Muscle of leg (tissue), 11 donors: Measurements from ENCODE around the gene NDUFAB1. TPM values are rescaled to one million over a fixed set of nuclear protein-coding genes. Genes with fewer than 3 reads are reported as not detected.
"Not testable (repeated sequence)": the region's sequence is repeated elsewhere in the genome, so short reads cannot be mapped to it uniquely, and the experiment has no call there.

Experiments
- DNase-seq: peaks from one replicate; pipeline ENCODE4 v3.0.0; 2013
- H3K27ac ChIP-seq: one replicate; pipeline ENCODE4 v1.5.1; 2013; ENCODE audit warnings: mild to moderate bottlenecking, low read length, control low read depth
- H3K27me3 ChIP-seq: one replicate; pipeline ENCODE4 v1.6.1; 2013; ENCODE audit warnings: low read length; ENCODE audit not compliant: control insufficient read depth, insufficient read depth
- H3K36me3 ChIP-seq: one replicate; pipeline ENCODE4 v1.6.1; 2013; ENCODE audit warnings: low read length; ENCODE audit not compliant: control insufficient read depth, insufficient read depth
- H3K4me1 ChIP-seq: one replicate; pipeline ENCODE4 v1.6.1; 2013; ENCODE audit warnings: low read length; ENCODE audit not compliant: control insufficient read depth, insufficient read depth
- H3K4me3 ChIP-seq: one replicate; pipeline ENCODE4 v1.5.1; 2013; ENCODE audit warnings: low read length, control low read depth
- H3K9me3 ChIP-seq: replicated peaks from 2 replicates; pipeline ENCODE4 v1.6.1; 2013; ENCODE audit warnings: low read depth, low read length; ENCODE audit not compliant: control insufficient read depth
- WGBS: methylation state at CpG from one replicate; pipeline ENCODE4 v1.1.5; 2013; ENCODE audit warnings: missing lambda C conversion rate; ENCODE audit not compliant: insufficient coverage; 5-methylcytosine and 5-hydroxymethylcytosine counted together
- polyA plus RNA-seq, 8 donors: library from polyadenylated mRNA; unstranded; fragments of 120-200 nt; gene quantifications; one replicate each; pipeline versions ENCODE4 v1.2.1 to v1.2.3, GENCODE V29; 2013; ENCODE audit warnings: inconsistent platforms in 1 of 8, low replicate concordance in 1 of 8; ENCODE audit not compliant: insufficient read length in 8 of 8, insufficient read depth in 1 of 8
- total RNA-seq: library from RNA; stranded (reverse); fragments of 120-200 nt; gene quantifications from one replicate; pipeline ENCODE4 v1.2.4, GENCODE V29; 2013

The NDUFAB1 gene
- total and polyA plus RNA-seq, 9 donors = 85.5 to 132 (median 98.0) TPM

DNA sequence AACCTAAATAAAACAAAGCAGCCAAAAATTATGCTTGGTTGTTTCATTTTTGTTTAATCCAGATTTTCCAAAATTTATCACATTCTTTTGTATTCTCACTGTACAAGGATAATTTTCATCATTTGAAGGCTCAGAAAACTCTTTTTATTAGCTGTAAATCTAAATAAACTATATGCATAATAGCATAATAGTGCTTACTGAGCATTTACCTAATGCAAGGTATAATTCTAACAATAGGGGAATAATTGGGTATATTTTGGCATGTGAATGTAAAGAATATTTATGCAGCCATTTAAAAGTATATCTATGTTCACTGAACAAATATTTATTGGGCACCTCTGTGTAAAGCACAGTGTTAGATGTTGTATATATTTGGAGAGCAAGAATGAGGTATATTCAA, 28.0 kb upstream of the NDUFAB1 start:
- peaks cover 43% of the 10 kb centered on the region for H3K36me3 ChIP-seq
- H3K27me3 ChIP-seq = no peaks in the 10 kb centered on the region

DNA sequence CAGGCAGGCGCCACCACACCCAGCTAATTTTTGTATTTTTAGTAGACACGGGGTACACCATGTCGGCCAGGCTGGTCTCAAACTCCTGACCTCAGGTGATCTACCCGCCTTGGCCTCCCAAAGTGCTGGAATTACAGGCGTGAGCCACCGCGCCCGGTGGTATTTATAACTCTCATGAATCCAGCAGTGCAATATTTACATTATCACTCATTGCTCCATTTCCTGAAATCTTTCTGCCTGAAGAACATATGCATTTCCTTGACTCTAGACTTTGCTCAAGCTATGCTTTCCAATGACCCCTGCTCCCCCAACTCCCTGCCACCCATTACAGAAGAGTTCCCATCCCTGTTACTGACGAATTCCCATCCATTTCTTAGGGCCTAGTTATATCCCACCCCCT, 19.7 kb upstream of the NDUFAB1 start:
- 97% methylated on average over 9 of the region's 9 CpGs for WGBS
- H3K36me3 ChIP-seq = peaks cover 23% of the 10 kb centered on the region
- no peaks in the 10 kb centered on the region for H3K9me3 ChIP-seq

More for the DNA sequence above, 28.0 kb upstream of the NDUFAB1 start:
- H3K4me3 ChIP-seq = no peak overlapping the region
- no peak overlapping the region for H3K27ac ChIP-seq
- H3K4me1 ChIP-seq = no peaks in the 10 kb centered on the region
- no peak for DNase-seq
- no peaks in the 10 kb centered on the region for H3K9me3 ChIP-seq

DNA sequence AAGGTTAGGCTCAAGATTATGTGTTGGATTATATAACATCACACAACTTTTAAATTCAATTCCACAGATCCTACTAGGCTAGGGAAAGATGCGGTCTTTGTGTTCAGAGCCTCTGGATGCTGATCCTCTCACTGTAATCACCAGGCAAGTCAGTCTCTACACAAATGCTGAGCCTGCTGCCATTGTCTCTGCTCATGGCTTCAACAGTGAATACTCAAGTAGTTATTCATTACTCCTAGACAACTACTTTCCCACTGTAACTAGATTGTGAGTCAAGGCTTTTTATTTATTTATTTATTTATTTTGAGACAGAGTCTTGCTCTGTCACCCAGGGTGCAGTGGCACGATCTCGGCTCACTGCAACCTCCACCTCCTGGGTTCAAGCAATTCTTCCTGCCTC, 15.8 kb upstream of the NDUFAB1 start:
- no peak for DNase-seq
- Histone ChIP-seq H3K27ac (no peak overlapping the region), H3K9me3 (no peaks in the 10 kb centered on the region), H3K27me3 (no peaks in the 10 kb centered on the region), H3K36me3 (peaks cover 17% of the 10 kb centered on the region), H3K4me1 (no peaks in the 10 kb centered on the region), H3K4me3 (no peak overlapping the region)
- WGBS = 100% methylated on average over 1 of the region's 3 CpGs

More for the DNA sequence above, 19.7 kb upstream of the NDUFAB1 start:
- no peaks in the 10 kb centered on the region for H3K4me1 ChIP-seq
- no peaks in the 10 kb centered on the region for H3K27me3 ChIP-seq
- no peak overlapping the region for H3K27ac ChIP-seq
- H3K4me3 ChIP-seq = no peak overlapping the region
- no peak for DNase-seq

DNA sequence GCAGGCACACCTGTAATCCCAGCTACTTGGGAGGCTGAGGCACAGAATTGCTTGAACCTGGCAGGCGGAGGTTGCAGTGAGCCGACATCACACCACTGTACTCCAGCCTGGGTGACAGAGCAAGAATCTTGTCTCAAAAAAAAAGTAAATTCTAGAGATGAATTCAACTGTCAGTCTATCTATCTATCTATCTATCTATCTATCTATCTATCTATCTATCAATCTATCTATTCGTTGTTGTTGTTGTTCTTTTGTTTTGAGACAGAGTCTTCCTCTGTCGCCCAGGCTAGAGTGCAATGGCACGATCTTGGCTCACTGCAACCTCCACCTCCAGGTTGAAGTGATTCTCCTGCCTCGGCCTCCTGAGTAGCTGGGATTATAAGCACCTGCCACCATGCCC, 14.8 kb upstream of the NDUFAB1 start:
- H3K9me3 ChIP-seq, H3K4me1 ChIP-seq, H3K4me3 ChIP-seq, DNase-seq, H3K27me3 ChIP-seq, H3K27ac ChIP-seq: not testable (repeated sequence)
- peaks cover 15% of the 10 kb centered on the region for H3K36me3 ChIP-seq
- WGBS = 100% methylated on average over 1 of the region's 6 CpGs

DNA sequence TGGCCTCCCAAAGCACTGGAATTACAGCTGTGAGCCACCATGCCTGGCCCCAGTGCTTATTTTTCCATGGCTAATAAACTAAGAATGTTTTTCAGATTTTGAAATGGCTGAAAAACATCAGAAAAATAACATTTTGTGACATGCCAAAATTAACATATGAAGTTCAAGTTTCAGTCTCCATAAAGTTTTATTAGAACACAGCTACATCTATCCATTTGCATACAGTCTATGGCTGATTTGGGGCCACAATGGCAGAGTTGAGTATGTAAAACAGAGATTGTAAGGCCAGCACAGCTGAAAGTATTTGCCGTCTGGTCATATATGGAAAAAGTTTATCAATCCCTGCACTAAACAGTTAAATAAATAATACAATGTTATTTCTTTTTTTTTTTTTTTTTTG, 13.8 kb upstream of the NDUFAB1 start:
- Histone ChIP-seq H3K4me1 (no peaks in the 10 kb centered on the region), H3K27ac (no peak overlapping the region), H3K4me3 (no peak overlapping the region), H3K36me3 (peaks cover 13% of the 10 kb centered on the region), H3K27me3 (no peaks in the 10 kb centered on the region), H3K9me3 (no peaks in the 10 kb centered on the region)
- WGBS = no CpG with 5 or more reads among the region's 1 CpG
- no peak for DNase-seq

DNA sequence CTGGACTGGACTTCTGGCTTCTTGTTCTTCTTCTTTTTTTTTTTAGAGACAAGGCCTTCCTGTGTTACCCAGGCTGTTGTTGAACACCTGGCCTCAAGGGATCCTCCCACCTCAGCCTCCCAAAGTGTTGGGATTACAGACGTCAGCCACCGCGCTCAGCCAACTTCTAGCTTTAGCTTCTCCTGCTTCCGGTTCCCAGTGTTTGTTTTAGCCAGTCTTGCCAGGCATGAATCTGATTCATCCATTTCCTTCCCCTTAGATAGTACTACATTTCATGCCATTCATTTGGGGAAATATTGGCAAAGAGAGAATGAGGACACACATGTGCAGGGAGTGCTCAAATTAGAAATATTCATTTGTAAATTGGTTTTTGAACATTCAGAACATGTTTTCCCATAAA, 12.1 kb upstream of the NDUFAB1 start:
- H3K36me3 ChIP-seq = peaks cover 21% of the 10 kb centered on the region
- H3K4me3 ChIP-seq = no peak overlapping the region
- 60% methylated on average over 1 of the region's 4 CpGs for WGBS
- H3K27ac ChIP-seq = no peak overlapping the region
- H3K27me3 ChIP-seq = no peaks in the 10 kb centered on the region
- H3K9me3 ChIP-seq = no peaks in the 10 kb centered on the region
- H3K4me1 ChIP-seq = no peaks in the 10 kb centered on the region
- DNase-seq = no peak

DNA sequence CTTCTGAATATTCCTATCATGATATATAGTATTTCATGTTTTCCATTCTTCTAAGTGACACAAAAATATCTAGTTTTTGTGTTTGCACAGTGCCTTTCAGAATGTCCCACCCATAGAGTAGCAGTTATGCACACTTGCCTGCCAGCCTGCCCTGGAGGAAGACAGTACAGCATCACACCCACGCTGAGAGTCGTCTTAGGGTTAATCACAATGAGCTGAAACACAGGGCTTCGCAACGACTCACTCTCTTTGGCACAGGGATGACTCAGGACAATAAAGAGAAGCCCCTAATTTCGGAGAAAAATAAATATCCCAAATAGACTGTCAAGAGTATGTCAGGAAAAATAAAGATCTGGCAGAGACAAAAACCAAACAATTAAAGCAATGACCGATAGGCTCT, 11.6 kb upstream of the NDUFAB1 start:
- H3K4me3 ChIP-seq = no peak overlapping the region
- no peak for DNase-seq
- no peaks in the 10 kb centered on the region for H3K27me3 ChIP-seq
- no peak overlapping the region for H3K27ac ChIP-seq
- 100% methylated on average over 3 of the region's 6 CpGs for WGBS
- no peaks in the 10 kb centered on the region for H3K9me3 ChIP-seq
- H3K36me3 ChIP-seq = peaks cover 21% of the 10 kb centered on the region
- no peaks in the 10 kb centered on the region for H3K4me1 ChIP-seq

DNA sequence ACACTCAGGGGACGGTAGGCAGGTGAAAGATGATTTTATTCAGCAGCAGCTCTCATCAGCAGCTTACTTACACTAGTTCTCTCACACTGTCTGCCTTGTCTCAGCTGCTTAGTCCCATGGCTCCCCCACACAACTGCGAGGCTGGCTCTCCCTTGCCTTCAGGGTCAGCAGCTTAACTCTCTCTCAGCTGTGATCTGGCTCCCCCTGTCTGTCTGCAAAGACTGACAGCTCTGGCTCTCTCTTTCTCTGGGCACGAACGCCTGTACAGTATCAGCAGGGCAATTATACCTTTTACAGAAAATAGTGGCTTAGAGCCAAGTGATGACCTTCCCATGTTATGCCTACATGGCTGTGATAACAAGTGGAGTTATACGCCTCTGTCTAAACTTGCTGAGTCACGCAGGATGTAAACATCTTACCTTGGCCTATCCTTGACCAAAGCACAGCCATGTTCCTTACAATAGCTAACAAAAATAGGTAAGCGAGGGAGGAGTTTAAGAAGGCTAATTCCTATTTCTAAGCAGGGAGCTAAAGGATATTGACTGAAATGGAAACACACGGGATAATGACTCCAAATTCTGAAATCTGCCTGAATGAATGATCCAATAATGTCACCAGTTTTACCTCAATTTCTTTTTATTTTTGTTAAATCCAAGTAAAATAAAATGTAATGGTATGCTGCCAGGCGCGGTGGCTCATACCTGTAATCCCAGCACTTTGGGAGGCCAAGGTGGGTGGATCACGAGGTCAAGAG, 1.1 kb upstream of the NDUFAB1 start:
- Histone ChIP-seq H3K27me3 (no peaks in the 10 kb centered on the region), H3K9me3 (no peaks in the 10 kb centered on the region), H3K4me1 (peaks cover 17% of the 10 kb centered on the region), H3K36me3 (peaks cover 12% of the 10 kb centered on the region), H3K4me3 (no peak overlapping the region), H3K27ac (peak overlapping the region; percentile 29)
- WGBS = 76% methylated on average over 3 of the region's 11 CpGs
- peak; percentile 15 for DNase-seq

DNA sequence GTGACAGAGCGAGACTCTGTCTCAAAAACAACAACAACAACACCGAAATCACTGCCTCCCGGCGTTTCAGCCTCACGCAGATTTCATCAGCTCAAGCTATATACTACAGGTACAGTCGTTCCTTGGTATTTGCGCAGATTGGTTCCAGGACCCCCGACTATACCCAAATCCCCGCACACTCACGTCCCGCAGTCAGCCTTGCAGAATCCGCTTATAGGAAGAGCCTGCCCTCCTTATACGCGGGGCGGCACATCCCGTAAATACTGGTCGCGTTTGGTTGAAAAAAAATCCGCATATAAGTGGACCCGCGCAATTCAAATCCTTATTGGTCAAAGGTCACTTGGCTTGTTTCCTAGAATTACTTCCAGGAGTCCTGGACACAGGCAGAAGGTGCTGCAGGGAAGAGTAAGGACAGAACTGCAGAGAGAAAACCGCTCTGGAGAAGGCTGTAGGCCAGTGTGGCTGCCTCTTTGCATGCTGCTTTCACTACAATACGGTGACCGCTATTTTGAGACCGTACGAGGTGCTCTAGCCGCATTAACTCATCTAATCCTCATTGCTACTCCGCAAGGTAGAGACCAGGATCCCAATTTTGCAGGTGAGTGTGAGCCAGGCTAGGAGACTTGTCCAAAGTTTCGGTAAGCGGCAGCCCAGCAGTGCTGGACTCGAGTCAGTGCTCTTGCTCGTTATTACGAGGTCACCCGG, 718 bp downstream of the NDUFAB1 start:
- peaks cover 17% of the 10 kb centered on the region for H3K4me1 ChIP-seq
- DNase-seq = peak; percentile 11
- peak overlapping the region; percentile 95 for H3K4me3 ChIP-seq
- no peak overlapping the region for H3K27ac ChIP-seq
- 15% methylated on average over 32 of the region's 34 CpGs for WGBS
- H3K9me3 ChIP-seq = no peaks in the 10 kb centered on the region
- H3K27me3 ChIP-seq = no peaks in the 10 kb centered on the region
- H3K36me3 ChIP-seq = peaks cover 29% of the 10 kb centered on the region

DNA sequence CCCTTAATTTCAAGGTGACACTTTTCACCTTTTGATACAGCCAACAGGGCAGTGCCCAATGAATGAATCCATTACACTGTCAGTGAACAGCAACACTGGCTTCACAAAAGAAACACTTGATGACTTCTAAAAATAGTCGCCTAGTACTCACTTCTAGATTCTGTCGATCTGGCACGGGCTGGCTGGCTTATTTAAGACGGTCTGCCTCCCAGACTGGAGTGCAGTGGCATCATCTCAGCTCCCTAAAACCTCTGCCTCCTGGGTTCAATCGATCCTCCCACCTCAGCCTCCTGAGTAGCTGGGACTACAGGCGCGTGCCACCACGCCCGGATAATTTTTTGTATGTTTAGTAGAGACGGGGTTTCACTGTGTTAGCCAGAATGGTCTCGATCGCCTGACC, 1.9 kb downstream of the NDUFAB1 start:
- 93% methylated on average over 12 of the region's 12 CpGs for WGBS
- no peak for DNase-seq
- Histone ChIP-seq H3K27me3 (no peaks in the 10 kb centered on the region), H3K36me3 (peaks cover 34% of the 10 kb centered on the region), H3K9me3 (no peaks in the 10 kb centered on the region), H3K4me1 (peaks cover 17% of the 10 kb centered on the region), H3K4me3 (no peak overlapping the region), H3K27ac (no peak overlapping the region)
